Smooth muscle cell of the brain vasculature (primary cell): ENCODE measurements around the gene AP2A2.

Source experiments
- DNase-seq: peaks from one replicate; pipeline ENCODE4 v3.0.0-alpha.2; 2012; ENCODE audit warnings: low read depth, low spot score

The AP2A2 gene

GRCh38 chr11:924406-925157 lies 1.1 kb upstream of the AP2A2 start:
- DNase-seq, result no peak

- no peak for DNase-seq
Measured at GRCh38 chr11:925158-925495, 543 bp upstream of the AP2A2 start.

GRCh38 chr11:926341-926916 lies 759 bp downstream of the AP2A2 start:
- DNase-seq, result no peak

GRCh38 chr11:927871-928270 lies 2.2 kb downstream of the AP2A2 start:
- DNase-seq, result no peak

- DNase-seq, result no peak
Measured at GRCh38 chr11:928786-929185, 3.1 kb downstream of the AP2A2 start.

GRCh38 chr11:929405-929804 lies 3.7 kb downstream of the AP2A2 start:
- DNase-seq, result no peak

- DNase-seq, result no peak
Measured at GRCh38 chr11:931385-931784, 5.7 kb downstream of the AP2A2 start.

- DNase-seq, result no peak
Measured at GRCh38 chr11:932435-932834, 6.8 kb downstream of the AP2A2 start.

GRCh38 chr11:933142-933851 lies 7.6 kb downstream of the AP2A2 start:
- DNase-seq, result no peak

- DNase-seq, result no peak
Measured at GRCh38 chr11:933936-934335, 8.3 kb downstream of the AP2A2 start.

- no peak for DNase-seq
Measured at GRCh38 chr11:934527-934926, 8.9 kb downstream of the AP2A2 start.

GRCh38 chr11:936199-936598 lies 10.5 kb downstream of the AP2A2 start:
- DNase-seq, result no peak

- no peak for DNase-seq
Measured at GRCh38 chr11:937841-938261, 12.2 kb downstream of the AP2A2 start.

- DNase-seq, result no peak
Measured at GRCh38 chr11:940496-941135, 14.9 kb downstream of the AP2A2 start.

- DNase-seq, result no peak
Measured at GRCh38 chr11:942823-943222, 17.2 kb downstream of the AP2A2 start.

- no peak for DNase-seq
Measured at GRCh38 chr11:944711-945470, 19.2 kb downstream of the AP2A2 start.

- DNase-seq, result no peak
Measured at GRCh38 chr11:945986-946385, 20.3 kb downstream of the AP2A2 start.

- DNase-seq, result no peak
Measured at GRCh38 chr11:947744-948143, 22.1 kb downstream of the AP2A2 start.

- DNase-seq, result no peak
Measured at GRCh38 chr11:951507-951906, 25.8 kb downstream of the AP2A2 start.

- no peak for DNase-seq
Measured at GRCh38 chr11:952406-953385, 27.0 kb downstream of the AP2A2 start.

GRCh38 chr11:953512-953911 lies 27.8 kb downstream of the AP2A2 start:
- DNase-seq, result no peak
